Testis (tissue), 2 donors: ENCODE measurements around the gene TMEM9B.

Experiments used
- POLR2A ChIP-seq: fragments of 450-650 bp; IDR thresholded peaks from one replicate; pipeline ENCODE4 v1.6.1; 2017; ENCODE audit warnings: antibody characterized with exemption, mild to moderate bottlenecking, moderate library complexity
- TF ChIP-seq, protein P1 (sequence below), 3 experiments: fragments of 450-650 bp in 2 of 3; fragments of 200-600 bp in 1 of 3; sonication (generic) in 1 of 3; IDR thresholded peaks; one replicate each; pipeline ENCODE4 v1.5.1; 2016 to 2019; ENCODE audit warnings: antibody characterized with exemption in 3 of 3, mild to moderate bottlenecking in 2 of 3, moderate library complexity in 1 of 3

DNA sequence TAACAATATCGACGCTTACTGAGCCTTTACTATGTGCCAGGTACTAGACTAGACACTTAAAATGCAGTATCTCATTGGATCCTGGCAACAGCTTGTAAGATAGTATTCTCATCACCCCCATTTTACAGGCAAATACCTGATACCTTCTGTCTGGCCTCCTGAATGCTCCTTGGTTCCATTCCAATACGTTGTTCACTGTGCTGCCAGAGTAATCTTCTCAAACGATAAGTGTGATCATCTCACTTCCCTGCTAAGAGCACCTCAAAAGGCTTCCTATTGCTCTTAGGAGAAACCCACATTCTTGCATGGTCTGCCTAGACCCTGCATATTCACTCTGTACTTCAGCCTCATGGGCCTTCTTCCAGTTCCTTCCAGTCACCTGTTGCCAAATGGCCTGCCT is 40.8 kb upstream of the TMEM9B start:
- no peak for TF ChIP-seq POLR2A
- TF ChIP-seq, protein P1, sequence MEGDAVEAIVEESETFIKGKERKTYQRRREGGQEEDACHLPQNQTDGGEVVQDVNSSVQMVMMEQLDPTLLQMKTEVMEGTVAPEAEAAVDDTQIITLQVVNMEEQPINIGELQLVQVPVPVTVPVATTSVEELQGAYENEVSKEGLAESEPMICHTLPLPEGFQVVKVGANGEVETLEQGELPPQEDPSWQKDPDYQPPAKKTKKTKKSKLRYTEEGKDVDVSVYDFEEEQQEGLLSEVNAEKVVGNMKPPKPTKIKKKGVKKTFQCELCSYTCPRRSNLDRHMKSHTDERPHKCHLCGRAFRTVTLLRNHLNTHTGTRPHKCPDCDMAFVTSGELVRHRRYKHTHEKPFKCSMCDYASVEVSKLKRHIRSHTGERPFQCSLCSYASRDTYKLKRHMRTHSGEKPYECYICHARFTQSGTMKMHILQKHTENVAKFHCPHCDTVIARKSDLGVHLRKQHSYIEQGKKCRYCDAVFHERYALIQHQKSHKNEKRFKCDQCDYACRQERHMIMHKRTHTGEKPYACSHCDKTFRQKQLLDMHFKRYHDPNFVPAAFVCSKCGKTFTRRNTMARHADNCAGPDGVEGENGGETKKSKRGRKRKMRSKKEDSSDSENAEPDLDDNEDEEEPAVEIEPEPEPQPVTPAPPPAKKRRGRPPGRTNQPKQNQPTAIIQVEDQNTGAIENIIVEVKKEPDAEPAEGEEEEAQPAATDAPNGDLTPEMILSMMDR (IDR thresholded peaks at IDR 0.05), result no peak
